Epithelial cell of proximal tubule (primary cell): Measurements from ENCODE around the gene PEPD. TPM values are rescaled to one million over a fixed set of nuclear protein-coding genes. Genes with fewer than 3 reads are reported as not detected.

Experiments used
- DNase-seq: peaks from one replicate; pipeline ENCODE4 v3.0.0-alpha.2; 2011; ENCODE audit warnings: low read depth
- H3K4me3 ChIP-seq: 2 replicates; pipeline ENCODE4 v1.5.1; 2011; ENCODE audit warnings: low read depth, mild to moderate bottlenecking, low read length
- total RNA-seq: library from RNA; depleted of rRNA; stranded (reverse); fragments of >200 nt; gene quantifications from 2 replicates; pipeline ENCODE4 v1.2.3, GENCODE V29; 2015
- TF ChIP-seq, protein P1 (sequence below): conservative IDR thresholded peaks from 2 replicates; pipeline ENCODE4 v1.5.1; 2012; ENCODE audit warnings: low read depth, mild to moderate bottlenecking, low read length

PEPD gene
- total RNA-seq, 1 donor from 2014 or later, result 56.7 TPM

DNA sequence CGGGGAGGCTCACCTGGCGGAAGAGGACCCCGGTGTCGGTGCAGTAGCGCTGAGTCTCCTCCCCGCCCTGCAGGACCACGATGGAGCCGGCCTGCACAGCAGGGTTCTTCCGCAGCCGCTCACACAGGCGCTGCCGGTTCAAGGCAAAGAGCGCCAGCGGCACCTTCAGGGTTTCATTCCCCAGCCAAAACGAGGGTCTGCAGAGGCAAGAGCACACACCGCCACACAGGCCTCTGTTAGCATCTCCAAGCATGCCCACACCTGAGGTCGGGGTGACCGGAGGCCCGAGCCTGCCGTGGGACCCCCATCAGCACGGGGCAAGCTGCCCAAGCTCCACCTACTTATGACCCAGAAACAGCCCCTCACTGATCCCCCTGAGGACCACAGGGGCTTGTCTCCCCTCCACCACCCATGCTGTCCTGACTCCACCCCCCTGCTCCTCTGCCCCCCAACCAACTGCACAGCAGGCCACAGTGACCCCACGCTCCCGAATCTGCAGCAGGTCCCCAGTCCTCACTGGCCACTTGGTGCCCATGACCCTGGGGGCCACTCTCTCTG is 8.9 kb downstream of the PEPD start:
- DNase-seq, result no peak
- no peak overlapping the region for H3K4me3 ChIP-seq
- TF ChIP-seq, protein P1, sequence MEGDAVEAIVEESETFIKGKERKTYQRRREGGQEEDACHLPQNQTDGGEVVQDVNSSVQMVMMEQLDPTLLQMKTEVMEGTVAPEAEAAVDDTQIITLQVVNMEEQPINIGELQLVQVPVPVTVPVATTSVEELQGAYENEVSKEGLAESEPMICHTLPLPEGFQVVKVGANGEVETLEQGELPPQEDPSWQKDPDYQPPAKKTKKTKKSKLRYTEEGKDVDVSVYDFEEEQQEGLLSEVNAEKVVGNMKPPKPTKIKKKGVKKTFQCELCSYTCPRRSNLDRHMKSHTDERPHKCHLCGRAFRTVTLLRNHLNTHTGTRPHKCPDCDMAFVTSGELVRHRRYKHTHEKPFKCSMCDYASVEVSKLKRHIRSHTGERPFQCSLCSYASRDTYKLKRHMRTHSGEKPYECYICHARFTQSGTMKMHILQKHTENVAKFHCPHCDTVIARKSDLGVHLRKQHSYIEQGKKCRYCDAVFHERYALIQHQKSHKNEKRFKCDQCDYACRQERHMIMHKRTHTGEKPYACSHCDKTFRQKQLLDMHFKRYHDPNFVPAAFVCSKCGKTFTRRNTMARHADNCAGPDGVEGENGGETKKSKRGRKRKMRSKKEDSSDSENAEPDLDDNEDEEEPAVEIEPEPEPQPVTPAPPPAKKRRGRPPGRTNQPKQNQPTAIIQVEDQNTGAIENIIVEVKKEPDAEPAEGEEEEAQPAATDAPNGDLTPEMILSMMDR, result no peak

- H3K4me3 ChIP-seq, result no peak overlapping the region
- TF ChIP-seq, protein P1, result no peak
- no peak for DNase-seq
Measured at GRCh38 chr19:33512021-33512420, 9.6 kb downstream of the PEPD start.

GRCh38 chr19:33511346-33511745 is 10.2 kb downstream of the PEPD start:
- no peak overlapping the region for H3K4me3 ChIP-seq
- no peak for DNase-seq
- TF ChIP-seq, protein P1, result no peak

DNA sequence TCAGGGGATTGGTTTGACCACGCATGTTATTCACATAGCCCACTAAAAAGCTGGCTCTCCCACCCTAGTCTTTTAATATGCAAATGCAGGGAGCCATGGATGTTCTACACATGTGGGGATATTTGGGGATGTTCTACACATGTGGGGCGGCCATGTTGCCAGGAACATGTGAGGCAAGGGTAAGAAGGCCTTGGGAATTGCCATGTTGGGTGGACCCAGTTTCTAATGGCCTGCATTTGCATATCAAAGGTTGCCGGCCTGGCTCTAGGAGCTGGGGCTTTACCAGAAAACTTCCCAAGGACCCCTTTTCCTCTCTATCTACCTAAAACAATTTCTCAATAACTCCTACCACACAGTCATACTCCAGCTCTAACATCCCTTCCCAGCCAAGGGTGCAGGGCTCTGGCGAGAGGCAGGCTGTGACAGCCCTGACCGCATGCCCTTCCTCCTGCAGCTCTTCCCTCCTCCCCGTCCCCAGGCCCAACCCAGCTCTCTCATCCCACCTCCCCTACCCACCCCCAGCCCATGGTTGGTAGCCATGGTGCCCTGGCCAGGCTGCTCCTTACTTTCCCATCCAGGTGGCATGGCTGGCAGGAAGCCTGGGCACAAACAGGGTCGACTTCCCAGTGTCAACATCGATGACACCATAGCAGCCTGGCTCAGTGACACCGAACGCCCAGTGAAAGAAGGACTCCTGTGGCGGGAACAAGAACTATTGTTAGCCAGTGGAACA is 11.0 kb downstream of the PEPD start:
- no peak for DNase-seq
- TF ChIP-seq, protein P1, result no peak
- no peak overlapping the region for H3K4me3 ChIP-seq

DNA sequence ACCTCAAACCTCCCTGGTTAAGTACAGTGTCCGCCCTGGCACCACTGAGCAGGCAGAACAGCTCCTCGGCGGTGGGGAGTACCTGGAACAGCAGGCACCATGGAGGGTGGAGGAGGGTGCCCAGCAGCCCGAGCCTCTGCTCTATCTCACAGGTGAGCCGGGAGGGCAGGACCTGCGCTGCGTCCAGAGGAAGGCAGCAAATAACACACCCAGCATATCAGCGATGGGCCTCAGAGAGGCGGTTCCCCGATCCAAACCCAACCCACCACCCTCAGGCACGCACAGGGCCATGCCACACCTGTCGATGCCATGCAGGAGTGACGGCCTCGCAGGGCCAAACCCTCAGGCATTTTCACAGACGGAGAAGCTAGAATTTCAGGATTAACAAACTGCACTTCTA is 11.8 kb downstream of the PEPD start:
- no peak overlapping the region for H3K4me3 ChIP-seq
- TF ChIP-seq, protein P1, result no peak
- no peak for DNase-seq

- TF ChIP-seq, protein P1, result no peak
- DNase-seq, result peak; percentile 27
Measured at GRCh38 chr19:33508941-33509614, 12.5 kb downstream of the PEPD start.

More at GRCh38 chr19:33508941-33509614, 12.5 kb downstream of the PEPD start:
- H3K4me3 ChIP-seq, result no peak overlapping the region
